Right renal pelvis (tissue), 4 donors: ENCODE data around the gene FARP2. TPM values are rescaled to one million over a fixed set of nuclear protein-coding genes. Genes with fewer than 3 reads are reported as not detected.
"Not testable (repeated sequence)": the region's sequence is repeated elsewhere in the genome, so short reads cannot be mapped to it uniquely, and the experiment has no call there.

Source experiments
- DNase-seq, 4 donors: peaks; one replicate each; pipeline ENCODE4 v3.0.0-alpha.2; 2013; ENCODE audit warnings: low read depth in 4 of 4, low spot score in 3 of 4, missing footprints in 1 of 4
- polyA plus RNA-seq, 4 donors: library from polyadenylated mRNA; unstranded; fragments of 120-200 nt; gene quantifications; one replicate each; pipeline ENCODE4 v1.2.1, GENCODE V29; 2013; ENCODE audit not compliant: insufficient read length in 4 of 4

The FARP2 gene
- polyA plus RNA-seq: 10 to 100 TPM; 52.9 to 58.1 (median 54.9) TPM

DNA sequence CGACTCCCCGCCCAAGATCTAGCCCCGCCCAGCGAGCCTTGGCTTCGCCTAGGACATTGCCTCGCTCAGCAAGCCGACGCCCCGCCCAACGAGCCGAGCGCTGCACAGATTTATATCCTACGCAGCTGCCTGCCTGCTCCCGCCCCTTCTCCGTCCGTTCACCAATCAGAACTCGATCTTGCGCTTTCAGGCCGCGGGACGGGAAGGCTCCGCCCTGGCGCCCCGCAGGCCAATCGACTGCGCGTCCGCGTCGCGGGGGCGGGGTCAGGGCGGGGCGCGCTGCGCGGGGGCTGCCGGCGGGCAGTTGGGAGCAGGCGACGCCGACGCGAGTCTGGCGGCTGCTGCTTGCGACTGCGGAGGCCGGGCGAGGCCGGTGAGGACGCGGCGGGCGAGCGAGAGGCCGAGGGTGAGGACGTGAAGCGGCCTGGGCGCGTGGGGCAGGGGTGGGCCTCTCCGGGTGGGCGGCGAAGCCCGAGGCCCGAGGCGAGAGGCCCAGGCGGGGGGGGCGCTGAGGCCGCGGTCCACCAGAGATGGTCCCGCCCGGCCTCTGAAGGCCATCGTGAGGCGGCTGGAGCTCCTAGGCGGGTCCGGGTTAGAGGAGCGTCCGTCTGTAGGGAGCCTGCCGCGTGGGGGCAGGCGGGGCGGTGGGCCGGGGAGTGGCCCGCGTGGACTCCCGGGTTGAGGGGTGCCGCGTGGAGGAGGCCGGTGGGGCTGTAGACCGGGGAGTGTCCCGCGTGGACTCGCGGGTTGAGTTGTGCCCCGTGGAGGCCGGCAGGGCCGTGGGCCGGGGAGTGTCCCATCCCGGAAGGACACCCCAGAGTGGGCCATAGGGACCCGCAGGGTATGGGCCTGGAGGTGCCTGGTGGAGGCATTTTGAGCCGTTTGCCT is at the start of gene FARP2:
Gene FARP2 (plus strand): TSS at position 303 of the 888 bp plus-strand sequence. CDS start 16,823 bp downstream, outside the sequence.
- DNase-seq: peak; percentile 94 to 98 (median 96)

GRCh38 chr2:241307055-241307454 is 49.0 kb upstream of the FARP2 start:
- no peak for DNase-seq

GRCh38 chr2:241308267-241308666 is 47.8 kb upstream of the FARP2 start:
- no peak for DNase-seq

GRCh38 chr2:241308832-241309500 is 47.1 kb upstream of the FARP2 start:
- no peak for DNase-seq

DNA sequence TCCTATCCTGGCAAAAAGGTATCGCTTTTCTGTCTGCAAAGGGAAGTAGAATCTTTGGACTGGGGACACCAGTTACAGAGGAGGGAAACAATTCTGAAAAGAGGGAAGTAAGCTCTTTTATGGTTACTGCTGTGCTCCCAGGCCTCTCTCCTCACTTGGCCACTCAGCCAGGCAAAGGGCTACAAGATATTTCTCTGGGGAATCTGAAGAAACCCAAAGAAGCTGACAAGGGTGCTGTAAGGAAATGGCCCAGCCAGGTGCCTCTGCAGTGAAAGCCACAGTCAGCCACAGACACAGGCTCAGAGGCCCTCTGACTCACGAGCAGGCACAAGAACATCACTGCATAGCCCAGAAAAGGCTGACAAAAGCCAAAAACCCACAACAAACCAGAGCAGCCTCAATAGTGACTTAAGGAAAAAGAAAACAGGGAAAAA is 46.4 kb upstream of the FARP2 start:
- no peak for DNase-seq

- DNase-seq: no peak
Observed at GRCh38 chr2:241310917-241311566, 45.0 kb upstream of the FARP2 start.

GRCh38 chr2:241312082-241312481 is 44.0 kb upstream of the FARP2 start:
- DNase-seq: no peak

GRCh38 chr2:241313543-241314095 is 42.5 kb upstream of the FARP2 start:
- no peak for DNase-seq

DNA sequence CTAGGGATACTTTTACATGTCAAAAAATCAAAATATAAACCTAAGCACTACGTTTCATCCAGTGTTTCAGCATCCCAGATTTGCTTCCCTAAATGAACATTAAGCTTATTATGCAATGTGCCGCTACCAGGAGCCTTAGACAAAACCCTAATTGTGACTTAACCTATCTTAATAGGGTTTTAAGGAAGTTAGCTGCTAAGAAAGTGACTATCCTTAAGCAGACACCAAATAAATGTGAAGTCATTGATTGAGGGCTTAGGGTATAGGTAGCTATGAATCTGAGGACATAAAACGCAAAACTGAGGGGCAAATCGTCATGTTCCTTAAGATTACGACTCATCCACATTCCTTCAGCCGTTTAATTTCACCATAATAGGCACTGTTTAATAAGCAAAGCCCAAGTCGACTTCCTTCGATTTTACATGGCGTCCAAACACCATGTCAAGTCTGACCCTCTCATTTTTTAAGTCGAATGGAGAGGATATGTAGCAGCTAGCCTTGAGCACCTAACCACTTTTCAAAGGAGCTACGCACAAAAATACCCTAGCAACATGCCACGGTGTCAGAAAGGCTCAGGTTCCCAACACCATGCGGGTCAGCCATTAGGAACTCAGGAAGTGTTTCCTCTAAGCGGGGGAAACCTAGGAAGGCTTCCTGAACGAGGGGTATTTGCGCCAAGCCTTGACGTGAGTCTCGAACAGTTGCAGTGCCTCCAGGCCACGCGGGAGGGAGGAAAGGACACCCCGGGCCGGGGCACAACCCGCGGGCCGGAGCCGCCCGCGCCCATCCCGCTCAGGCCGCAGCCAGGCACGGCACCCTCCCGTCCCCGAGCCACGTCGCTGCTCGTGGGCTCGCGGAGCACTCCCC is 41.6 kb upstream of the FARP2 start:
- no peak for DNase-seq

DNA sequence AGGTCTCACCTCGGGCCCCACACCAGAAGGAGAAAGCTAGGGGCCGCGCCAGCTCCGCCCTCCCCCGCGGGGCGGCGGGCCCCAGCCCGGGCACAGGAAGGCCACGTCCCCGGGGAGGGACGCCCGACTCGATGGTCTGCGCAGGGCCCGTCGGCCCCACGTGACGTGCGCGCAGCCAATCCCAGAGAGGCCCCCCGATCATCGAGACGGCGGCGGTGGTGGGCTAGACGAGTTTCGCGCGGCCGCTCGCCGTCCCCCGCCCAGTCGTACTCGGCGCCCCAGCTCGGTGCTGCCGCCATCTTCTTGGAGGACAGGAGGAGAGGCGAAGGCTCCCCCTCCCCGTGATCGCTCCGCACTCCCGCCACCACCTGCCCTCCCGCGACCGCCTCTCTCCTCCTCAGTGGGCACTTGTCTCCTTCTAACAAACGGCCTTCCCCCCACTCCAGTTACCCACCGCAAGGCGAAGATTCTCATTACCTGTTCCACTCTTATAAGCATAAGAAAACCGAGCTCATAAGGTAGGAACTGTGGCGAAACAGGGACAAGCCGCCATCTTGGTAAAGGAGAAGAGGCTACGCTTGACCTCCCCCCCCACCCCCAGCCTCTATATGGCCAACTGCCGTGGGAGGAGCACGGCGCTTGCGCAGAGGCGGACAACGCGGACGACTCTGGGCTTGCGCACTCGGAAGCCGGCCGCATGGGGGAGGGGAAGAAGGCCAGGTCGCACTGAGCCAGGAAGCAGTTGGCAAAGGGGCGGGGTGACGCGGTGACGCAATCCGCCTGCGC is 40.8 kb upstream of the FARP2 start, which contains the start of gene HDLBP:
Gene HDLBP (minus strand): TSS at position 580 of the 786 bp plus-strand sequence. CDS start 48,803 bp downstream, outside the sequence.
- peak; percentile 99 to 100 (median 99) for DNase-seq

- peak in 2 of 4 donors; percentile 61 to 75 for DNase-seq
Observed at GRCh38 chr2:241315879-241316631, 40.0 kb upstream of the FARP2 start, which contains the start of gene SEPTIN2. TSS of gene SEPTIN2 (plus strand) at chr2:241315925. CDS start at chr2:241324233, 8,308 bp downstream.

- DNase-seq: no peak
Observed at GRCh38 chr2:241316825-241317224, 39.3 kb upstream of the FARP2 start.

DNA sequence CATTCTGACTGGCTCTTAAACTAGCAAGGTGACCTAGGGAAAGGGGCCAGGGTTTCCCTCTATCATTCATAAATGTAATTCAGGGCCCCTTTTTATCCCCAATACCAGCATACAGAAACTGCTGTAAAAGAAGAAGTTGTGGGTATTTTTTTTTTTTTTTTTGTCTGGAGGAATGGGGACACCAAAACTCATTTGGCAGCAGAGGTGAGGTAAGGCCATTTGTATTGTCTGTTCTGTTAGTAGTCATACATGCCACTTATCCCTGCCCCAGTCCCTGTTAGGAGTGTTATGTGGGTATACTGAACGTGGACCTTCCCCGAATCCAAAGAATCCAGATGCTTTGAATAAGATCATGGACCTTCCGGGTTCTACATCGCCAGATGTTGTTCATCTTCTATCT is 38.7 kb upstream of the FARP2 start:
- no peak for DNase-seq

DNA sequence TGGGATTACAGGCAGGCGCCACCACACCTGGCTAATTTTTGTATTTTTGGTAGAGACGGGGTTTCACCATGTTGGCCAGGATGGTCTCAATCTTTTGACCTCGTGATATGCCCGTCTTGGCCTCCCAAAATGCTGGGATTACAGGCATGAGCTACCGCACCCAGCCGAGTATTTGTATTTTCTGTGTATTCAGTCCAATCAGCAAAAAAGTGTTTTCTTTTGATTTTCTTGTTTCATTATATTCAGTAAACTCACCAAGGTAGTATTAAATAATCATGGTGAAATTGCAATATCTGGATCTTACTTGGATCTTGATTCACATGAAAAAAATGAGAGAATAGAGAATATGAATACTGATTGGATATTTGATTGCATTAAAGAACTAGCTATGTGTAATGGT is 37.3 kb upstream of the FARP2 start:
- not testable (repeated sequence) for DNase-seq

DNA sequence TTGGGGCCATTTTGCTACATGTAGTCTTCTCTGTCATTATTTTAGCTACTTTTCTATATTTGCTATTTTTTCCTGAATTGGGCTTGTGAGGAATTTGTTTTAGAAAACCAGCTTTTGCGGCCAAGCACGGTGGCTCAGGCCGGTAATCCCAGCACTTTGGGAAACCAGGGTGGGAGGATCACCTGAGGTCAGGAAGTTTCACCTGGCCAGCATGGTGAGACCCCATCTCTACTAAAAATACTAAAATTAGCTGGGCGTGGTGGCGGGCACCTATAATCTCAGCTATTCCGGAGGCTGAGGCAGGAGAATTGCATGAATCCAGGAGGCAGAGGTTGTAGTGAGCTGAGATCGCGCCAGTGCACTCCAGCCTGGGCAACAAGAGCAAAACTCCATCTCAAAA is 35.7 kb upstream of the FARP2 start:
- no peak for DNase-seq

GRCh38 chr2:241321033-241321432 is 35.1 kb upstream of the FARP2 start:
- no peak for DNase-seq

GRCh38 chr2:241321886-241322285 is 34.2 kb upstream of the FARP2 start:
- no peak for DNase-seq

- DNase-seq: no peak
Observed at GRCh38 chr2:241323778-241324177, 32.3 kb upstream of the FARP2 start.
